ENCODE measurements around the gene TNS3.

Gene TNS3

DNA sequence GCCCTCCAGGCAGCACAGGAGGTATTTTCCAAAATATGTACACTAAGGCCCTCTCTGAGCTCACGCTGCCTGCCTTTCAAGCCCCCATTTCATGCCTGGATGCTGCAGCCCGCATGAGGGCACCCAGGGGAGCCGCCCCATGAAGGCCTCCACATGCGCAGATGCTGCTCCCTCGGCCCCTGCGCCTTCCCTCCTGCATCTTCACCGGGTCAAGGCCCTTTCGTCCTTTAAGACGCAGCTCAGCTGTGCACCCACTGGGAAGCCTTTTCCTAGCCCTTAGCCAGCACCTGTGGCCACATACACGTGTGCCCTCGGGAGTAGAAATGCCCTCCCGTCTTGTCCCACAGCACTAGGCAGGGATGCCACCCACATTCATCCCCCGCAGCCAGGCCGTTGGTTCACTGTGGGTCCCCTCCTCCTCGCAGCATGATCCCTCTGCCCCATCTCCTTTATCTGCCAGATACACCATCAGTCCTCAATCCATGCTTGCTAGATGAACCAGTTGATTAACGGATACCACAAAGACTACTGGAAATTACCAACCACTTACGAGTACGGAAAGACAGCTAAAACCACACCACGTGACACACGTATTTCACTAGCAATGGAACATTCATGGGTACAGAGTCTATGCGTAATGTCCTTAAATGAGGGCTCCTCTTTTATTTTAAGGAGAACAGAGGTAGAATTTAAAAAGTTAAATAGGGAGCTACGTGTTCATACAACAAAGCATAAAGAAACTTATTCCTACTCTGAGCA lies 278.0 kb downstream of the TNS3 start:
- DNase-seq (ENCODE audit: low spot score), result no peak

DNA sequence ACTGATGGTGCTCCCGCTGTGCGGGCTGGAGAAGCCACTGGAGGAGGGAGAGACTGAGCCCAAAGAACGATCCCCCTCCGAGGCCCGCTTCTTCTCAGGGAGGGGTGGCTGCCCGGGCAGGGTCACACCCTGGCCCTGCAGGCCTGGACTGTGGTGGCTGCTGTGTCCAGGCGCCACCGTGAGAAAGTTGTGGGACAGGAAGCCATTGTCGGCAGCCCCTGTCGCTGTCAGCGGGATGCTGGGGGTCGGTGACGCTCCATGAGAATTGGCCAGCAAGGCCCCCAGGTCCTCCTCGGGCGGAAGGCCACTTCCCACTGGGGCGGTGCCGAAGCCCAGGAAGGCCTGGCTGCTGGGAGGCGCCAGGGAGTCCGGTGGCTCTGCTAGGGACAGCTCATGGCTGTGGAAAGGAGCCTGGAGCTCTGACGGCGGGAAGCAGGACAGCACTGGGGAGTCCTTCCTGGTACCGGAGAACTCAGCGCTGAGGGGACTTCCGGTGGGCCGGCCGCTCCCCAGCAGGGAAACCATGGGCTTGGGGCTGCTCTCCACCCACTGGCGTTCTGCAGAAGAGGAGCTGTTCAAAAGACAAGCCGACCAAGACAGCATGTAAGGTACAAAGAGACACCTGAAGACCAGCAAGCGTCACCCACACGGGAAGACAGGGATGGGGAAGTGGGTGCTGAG lies 278.8 kb downstream of the TNS3 start:
- no peak for DNase-seq (ENCODE audit: low spot score)

DNA sequence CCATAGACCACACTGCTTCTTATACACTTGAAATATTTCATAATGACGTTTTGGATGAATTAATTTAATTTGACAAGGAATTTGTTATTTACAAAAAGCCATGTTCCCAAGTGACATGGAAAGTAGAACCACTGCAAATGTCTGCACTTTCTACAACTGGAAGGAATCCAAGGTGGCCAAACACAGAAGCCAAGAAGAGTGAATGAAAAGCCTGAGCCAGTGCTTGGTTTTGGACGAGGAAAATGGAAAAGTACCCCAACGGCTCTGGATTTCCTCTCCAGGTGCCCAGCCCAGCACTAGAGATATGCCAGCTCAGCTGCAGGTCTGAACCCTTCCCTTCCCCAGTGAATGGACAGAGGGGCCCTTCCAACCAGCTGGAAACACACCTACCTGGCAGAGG lies 279.4 kb downstream of the TNS3 start:
- DNase-seq (ENCODE audit: low spot score), result no peak

DNA sequence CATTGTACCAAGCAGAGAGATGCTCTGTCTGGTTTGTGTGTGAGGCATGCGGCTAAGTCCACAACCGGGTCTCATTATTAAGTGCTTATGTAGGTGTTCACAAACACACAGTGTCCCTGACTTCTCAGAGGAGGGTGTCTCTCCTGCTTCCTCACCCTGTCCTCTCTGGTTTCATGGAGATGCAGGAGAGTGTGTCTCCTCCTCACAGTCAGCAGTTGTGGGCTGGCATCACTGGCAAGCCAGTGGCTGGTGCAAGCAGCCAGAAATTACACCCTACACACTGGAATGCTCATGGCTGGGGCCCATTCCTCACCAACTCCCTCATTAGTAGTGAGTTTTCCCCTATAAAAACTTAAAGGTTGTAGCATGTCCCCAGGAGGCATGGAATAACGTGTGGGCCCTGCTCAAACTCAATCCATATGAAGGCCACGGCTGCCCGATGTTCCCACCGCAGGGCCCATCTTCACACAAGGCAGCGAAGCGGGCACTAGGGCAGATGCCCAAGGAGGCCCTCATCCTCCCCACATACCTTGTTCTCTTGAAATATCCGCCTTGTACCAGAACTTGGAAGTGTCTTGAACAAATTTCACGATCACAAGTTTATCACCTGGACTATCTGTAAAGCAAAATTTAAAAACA lies 280.1 kb downstream of the TNS3 start:
- no peak for DNase-seq (ENCODE audit: low spot score)

DNA sequence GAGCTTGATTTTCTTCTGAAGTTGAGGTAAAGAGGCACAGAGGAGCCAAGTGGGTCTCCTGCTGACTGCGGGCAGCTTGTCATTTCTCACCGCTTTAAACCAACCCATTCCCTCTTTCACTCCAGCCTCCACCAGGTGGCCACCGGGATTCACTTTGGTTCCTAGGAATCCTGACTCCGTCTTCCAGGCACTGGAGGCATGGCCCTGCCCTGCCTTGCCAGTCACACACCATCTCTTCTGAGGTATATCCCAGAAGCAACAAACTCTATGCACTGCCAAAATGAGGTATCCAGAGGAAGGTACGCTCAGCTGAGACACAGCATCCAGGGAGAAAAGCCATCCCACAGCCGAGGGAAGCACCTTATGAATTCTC lies 280.8 kb downstream of the TNS3 start:
- no peak for DNase-seq (ENCODE audit: low spot score)

DNA sequence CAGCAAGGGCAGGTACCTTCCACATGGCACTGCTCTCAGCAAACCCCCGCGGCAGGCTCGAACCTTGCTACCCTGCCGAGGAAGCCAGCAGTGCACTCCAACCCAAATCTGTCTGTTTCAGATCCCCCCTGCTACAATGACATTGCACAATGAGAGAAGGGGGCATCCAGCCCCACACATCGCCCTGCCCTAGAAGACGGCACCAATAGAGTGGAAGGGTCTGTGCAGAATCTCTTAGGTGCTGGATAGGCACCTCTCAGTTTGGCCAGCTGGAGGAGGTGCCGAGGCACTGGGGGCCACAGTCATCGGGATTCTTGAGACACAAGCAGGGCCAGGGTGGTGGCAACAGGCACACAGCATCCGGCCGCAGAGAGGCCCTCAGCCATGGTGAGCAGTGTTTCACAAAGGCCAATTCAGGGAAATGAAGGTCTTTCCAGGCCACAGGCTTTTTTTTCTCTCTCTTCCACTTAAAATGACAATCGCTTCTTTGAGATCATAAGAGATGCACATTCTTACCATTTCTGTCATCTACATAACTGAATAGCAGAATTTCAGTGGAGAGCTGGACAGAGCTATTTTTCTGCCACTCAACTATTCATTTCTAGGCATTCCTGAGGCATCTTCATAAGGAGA lies 281.3 kb downstream of the TNS3 start:
- no peak for DNase-seq (ENCODE audit: low spot score)

DNA sequence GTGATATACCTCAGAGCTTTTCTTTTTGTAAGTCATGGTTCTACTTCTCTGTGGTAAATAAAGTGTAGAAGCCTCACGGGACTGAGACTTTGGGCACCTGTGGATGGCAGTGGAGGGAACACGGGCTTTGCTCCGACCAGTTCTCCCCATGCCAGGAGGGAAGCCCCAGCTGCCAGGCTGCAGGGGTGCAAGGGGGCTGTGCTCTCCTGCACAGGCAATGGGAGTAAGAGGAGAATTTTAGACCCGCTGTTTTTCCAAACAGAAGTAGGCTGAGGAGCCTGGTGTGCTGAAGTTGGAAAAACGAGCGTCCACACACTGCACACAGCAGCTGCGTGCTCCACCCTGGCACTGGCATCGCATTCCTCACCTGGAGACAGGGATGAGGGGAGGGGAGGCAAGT lies 282.4 kb downstream of the TNS3 start:
- DNase-seq (ENCODE audit: low spot score), result no peak

DNA sequence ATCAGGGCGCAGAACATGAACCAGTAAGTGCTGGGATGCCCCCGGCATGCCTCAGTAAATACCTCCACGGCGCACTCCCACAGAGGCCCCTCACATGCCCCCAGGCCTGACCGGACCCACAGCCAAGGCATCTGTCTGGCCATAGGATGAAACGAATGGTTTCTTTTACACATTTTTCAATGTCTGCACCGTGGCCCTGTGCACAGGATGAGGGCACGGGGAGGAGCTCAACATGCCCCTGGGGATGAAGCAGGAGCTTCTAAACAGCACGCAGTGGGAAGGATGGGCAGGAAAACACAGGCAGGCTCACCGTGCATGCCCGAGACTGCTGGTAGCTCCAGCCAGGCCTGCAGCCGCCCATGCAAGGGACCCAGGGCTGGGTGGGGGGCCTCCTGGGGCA lies 283.3 kb downstream of the TNS3 start:
- no peak for DNase-seq (ENCODE audit: low spot score)

DNA sequence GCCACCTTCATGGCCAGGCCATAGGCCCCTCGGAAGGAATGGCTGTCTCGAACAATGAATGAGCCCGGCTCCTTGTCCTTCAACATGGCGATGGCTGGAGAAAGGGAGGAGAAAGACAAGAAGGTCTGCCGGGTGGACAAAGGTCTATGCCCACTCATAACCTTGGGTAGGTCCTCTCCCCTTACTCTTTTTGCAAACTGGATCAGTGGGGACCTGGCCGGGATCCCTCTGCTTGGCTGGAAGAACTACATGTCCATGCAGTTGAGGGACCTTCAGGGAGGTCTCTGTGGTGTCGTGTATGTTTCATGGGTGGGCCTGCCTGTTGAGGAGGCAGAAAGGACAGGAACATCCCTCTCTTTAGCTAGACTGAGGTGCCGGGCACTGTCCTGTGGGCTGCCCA lies 284.8 kb downstream of the TNS3 start:
- DNase-seq (ENCODE audit: low spot score), result no peak

DNA sequence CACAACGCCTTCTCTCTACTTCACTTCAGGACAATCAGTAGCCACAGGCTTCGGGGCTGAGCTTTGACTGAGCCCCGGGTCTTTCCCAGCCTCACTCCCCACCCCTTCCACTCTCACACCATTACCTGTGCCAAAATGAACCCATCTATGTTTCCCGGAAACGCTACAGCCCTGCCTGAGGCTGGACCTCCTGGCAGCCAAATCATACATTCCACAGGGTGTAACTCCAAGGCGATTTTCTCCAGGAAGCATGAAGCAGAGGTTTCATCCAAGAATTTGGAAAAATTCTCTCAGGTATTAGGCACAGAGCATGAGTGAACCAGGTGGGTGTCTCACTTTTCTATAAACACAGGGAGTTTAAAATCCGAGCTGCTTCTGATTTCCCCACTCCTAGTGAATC lies 286.3 kb downstream of the TNS3 start:
- no peak for DNase-seq (ENCODE audit: low spot score)

DNA sequence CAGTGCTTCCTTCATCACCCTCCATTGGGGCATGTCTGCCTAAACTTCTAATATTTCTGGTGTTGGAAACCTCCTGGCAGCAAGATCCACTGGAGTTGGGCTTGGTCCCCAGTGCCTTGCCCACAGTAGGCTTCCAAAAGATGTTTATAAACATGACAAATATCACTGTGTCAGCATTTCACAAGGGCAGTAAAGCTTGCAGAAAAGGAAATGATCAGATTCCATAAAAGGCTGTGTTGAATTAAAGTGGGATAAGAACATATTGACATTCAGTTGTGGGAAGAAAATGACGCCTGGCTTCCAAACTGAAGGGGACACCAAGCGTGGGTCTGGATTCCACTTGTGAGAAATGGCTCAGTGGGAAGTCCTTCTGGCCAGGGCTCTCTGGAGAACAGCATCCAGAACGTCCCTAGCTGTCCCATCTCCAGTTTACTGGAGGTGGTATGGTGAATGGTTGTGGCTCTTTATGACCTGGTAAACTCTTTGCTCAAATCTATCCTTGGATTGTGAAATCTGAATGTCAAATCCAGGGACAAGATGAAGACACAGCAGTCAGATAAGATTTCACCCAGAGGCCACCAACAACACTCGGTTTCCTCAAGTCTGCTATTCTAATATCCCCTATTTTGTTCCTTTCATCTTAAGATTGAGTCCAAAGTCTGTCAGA lies 287.2 kb downstream of the TNS3 start:
- DNase-seq (ENCODE audit: low spot score), result no peak

DNA sequence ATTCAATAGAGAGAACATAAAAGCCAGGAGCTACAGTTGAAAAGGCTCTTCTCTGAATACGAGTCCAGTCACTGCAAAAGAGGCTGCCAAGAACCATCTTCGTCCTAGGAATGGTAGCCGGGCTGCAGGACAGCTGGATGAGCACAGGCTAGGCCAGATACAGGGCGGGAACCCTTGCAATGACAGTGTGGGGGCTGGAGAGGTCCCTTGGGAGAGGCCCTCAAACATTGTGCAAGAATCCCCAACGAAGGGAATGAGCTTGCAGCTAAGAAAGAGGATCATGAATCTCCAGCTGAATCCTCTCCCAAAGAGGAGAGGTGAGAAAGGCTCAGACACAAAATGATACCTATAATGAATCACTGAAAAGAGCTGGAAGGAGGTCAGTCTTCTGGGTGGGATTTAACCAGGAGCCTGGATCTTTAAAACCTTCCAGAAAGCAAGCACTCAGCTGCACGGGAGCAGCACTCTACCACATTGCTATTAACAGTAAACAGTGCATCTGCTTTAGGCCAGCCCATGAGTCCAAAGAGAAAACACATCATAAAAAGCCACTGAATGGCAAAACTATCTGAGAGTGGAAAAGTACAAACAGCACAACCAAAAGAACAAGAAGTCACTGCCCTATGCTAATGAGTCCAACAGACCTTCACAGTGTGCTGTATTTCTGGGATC lies 287.9 kb downstream of the TNS3 start:
- DNase-seq (ENCODE audit: low spot score), result no peak

DNA sequence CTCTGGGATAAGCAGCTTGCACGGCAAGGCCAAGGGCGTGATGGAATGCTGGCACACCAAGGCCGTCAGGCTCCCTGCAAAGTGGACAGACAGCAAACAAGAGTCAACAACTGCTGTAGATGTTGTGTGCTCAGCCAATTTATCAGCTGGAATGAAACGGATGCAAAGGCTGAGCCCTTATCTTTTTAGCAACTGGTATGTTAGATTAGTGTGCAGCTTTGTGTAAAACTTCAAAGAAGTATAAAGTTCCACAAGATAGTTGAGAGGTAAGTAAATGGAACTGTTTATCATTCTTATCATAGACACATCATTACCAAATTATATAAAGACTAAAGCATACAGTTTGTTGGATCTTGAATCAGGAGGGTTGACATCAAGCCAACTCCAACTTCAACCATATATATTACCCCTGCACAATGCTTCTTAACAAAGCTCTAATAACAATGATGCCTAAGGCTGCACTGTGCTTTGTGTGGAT lies 289.0 kb downstream of the TNS3 start:
- no peak for DNase-seq (ENCODE audit: low spot score)

DNA sequence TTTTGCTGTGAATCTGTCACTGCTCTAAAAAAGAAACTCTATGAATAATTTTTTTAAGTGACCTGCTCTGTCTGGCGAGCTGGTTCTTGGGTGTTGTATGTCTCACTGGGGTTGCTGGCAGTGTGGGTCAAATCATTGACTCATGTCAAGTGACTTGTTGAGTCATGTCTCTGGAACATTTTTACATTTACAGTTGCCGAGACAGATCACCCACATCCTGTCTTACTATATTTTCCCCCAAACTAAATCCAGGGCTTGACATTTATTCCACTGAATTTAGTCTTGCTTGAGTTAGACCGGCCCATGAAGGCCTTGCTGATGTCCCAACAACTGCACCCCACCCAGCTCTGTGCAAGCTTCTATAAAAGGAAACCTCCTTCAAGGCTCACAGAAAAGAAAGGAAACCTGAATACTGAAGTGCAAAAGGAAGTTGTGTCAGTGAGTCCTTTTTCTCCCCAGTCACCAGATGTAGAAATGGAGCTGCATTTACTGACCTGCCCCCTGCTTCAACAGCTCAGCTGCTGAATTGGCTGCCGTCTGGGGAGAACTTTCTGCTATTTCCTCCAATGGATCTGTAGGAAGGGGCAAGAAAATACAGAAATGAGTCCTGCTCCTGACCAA lies 290.3 kb downstream of the TNS3 start:
- peak; percentile 21 for DNase-seq (ENCODE audit: low spot score)

DNA sequence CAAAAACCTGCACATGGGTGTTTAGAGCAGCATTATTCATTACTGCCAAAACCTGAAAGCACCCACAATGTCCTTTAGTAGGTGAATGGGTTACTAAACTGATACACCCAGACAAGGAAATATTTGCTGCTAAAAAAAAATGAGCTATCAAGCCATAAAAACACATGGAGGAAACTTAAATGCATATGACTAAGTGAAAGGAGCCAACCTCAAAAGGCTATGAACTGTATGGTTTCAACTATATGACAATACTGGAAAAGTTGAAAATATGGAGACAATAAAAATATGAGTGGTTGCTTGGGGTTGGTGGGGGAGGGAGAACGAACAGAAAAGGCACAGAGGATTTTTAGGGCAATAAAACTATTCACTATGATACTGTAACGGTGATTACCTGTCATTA lies 291.0 kb downstream of the TNS3 start:
- DNase-seq (ENCODE audit: low spot score), result no peak

DNA sequence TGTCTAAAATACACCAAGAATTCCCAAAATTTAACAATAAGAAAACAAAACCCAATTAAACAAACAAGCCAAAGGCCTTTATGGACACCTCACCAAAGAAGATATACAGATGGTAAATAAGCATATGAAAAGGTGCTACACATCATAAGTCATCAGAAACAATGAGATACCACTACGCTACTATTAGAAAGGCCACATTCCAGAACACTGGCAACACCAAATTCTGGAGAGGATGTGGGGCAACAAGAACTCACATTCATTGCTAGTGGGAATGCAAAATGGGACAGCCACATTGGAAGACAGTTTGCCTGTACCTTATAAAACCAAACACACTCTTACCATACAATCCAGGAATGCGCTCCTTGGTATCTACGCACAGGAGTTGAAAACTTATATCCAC lies 291.4 kb downstream of the TNS3 start:
- DNase-seq (ENCODE audit: low spot score), result no peak

DNA sequence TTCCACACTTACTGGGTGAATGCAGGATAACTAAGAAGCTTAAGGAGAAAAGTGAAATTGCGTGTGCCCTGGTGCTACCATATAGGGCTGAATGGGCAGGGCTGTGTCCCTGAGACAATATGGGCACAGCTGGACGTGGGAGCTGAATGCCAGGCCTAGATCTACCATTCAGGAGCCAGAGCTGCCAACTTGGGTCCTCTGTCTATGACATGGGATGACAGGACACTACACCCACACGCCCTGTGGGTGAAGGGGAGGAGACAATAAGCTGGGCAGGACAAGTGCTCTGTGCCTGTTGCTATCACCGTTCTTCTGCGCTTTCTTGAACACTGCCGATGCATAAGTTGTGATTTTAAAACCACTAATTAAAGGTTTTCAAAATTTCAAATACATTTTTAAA lies 293.9 kb downstream of the TNS3 start:
- DNase-seq (ENCODE audit: low spot score), result no peak

DNA sequence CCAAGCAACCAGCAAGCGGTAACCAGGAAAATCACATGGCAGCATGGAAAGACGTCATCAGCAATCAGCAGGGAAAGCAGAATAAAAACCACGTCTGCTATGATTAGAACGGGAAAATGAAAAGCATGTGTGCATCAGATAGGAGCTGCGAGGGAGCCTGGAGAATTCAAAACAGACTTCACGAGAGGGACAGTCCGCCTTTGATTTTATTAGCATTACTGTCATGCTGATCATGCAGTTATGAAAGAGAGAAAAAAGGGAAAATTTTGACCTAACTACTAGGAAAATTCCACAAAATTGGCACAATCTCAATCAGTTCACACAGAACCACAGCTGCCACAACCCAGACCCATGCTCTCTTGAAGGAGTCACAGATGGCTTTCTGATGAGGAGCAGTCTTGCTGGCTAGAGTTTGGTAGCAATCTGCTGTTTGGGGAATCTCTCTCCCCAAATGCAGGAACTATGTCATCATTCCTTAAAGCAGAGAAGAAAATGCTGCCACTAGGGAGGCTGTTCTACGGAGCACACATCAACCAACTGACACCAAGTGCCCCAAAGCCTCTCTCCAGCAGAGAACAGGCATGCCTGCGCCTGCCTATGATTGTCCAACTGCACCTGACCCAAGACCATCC lies 295.9 kb downstream of the TNS3 start:
- no peak for DNase-seq (ENCODE audit: low spot score)

DNA sequence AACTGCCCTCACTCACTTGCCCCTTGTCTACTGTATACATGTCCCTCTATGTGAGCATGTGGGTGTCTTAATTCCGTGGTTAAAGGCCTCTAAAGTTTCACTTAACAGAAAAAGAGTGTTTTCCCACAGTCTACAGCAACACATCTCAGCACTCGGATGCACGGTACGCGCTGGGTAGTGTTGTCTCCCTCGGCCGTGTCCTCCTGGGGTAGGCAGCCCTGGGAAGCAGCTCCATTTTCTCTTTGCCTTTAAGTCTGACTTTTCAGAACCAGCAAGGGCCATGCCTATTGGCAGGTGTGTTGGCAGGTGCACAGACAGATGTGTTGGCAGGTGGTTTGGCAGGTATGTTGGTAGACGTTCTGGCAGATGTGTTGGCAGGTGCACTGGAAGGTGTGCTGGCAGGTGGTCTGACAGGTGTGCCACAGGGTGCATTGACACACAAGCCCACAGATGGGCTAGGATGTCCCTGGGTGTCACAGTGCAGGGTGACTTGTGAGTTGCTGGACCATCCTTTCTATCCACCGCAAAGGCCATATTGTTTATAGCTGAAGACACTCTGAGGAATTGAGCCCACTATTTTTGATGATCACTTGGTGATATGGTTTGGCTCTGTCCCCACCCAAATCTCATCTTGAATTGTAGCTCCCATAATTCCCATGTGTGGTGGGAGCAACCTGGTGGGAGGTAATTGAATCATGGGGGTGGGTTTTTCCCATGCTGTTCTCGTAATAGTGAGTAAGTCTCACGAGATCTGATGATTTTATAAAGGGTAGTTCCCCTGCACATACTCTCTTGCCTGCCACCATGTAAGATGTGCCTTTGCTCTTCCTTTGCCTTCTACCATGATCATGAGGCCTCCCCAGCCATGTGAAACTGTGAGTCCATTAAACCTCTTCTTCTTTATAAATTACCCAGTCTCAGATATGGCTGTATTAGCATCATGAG lies 296.9 kb downstream of the TNS3 start:
- DNase-seq (ENCODE audit: low spot score), result peak; percentile 15

Data from NAMALWA (cell line).